ENCODE data around the gene DNER. TPM values are rescaled to one million over a fixed set of nuclear protein-coding genes. Genes with fewer than 3 reads are reported as not detected.

The DNER gene
- polyA plus RNA-seq, 3 donors, result 0.12 to 0.20 (median 0.16) TPM

GRCh38 chr2:229636571-229636970 is 77.8 kb downstream of the DNER start:
- no peak for DNase-seq
- Histone ChIP-seq H3K9me3 (replicated peaks in 1 of 2; ENCODE audit: control insufficient read depth in 1 of 2, insufficient read depth in 1 of 2, low read length in 2 of 2) (no peaks in the 10 kb centered on the region), H3K9ac (ENCODE audit: insufficient read depth, low read length, poor library complexity, severe bottlenecking) (no peak overlapping the region), H3K4me1 (ENCODE audit: control insufficient read depth in 1 of 2, insufficient read depth in 2 of 2, low read length in 2 of 2) (no peaks in the 10 kb centered on the region), H3K36me3 (replicated peaks in 1 of 2; ENCODE audit: control insufficient read depth in 1 of 2, insufficient read depth in 2 of 2, low read length in 2 of 2) (no peaks in the 10 kb centered on the region), H3K79me2 (ENCODE audit: insufficient read depth, low read length) (no peaks in the 10 kb centered on the region), H3K27me3 (ENCODE audit: control insufficient read depth in 2 of 2, insufficient read depth in 2 of 2, low read length in 2 of 2) (no peaks in the 10 kb centered on the region), H3K4me3 (replicated peaks in 1 of 3; ENCODE audit: low read depth in 2 of 3, low read length in 3 of 3) (no peak overlapping the region), H2AFZ (ENCODE audit: insufficient read depth, low read depth, low read length, poor library complexity, severe bottlenecking) (no peak overlapping the region), H4K20me1 (ENCODE audit: insufficient read depth, low read length) (no peaks in the 10 kb centered on the region), H3K27ac (ENCODE audit: low read depth in 1 of 2, low read length in 2 of 2) (no peak overlapping the region), H3K4me2 (replicated peaks; ENCODE audit: extremely low read depth, low read length, poor library complexity, severe bottlenecking) (no peak overlapping the region)
- H3K4me1 Mint-ChIP-seq, result no peaks in the 10 kb centered on the region
- no peak for TF ChIP-seq CTCF (IDR thresholded peaks at IDR 0.05)
- no peak overlapping the region for H3K4me3 Mint-ChIP-seq
- peaks cover 0 to 6% (median 0%) of the 10 kb centered on the region in 7 donors for H3K9me3 Mint-ChIP-seq
- no peak overlapping the region for H3K27ac Mint-ChIP-seq
- intact Hi-C loops (cut with micrococcal nuclease), result no loop called here
- peaks cover 0 to 9% (median 2%) of the 10 kb centered on the region in 3 donors for H3K27me3 Mint-ChIP-seq (ENCODE audit: low read depth in 3 of 3)
- no peaks in the 10 kb centered on the region for H3K36me3 Mint-ChIP-seq

DNA sequence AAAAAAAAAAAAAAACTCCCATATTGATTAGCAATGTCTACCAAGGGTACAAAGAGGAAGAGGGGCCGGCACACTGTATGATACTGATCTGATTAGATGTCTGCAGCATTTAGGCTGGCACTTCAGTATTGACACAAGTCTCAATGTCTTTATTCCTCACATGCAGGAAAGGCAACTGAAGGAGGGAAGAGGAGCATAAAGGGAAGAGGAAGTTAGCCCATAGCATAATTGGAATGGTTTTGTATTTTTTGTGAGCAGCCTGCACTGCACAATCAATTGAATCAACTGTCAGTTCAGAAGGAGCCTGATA is 79.0 kb downstream of the DNER start:
- Mint-ChIP-seq H3K27ac (no peak overlapping the region), H3K4me1 (no peaks in the 10 kb centered on the region), H3K9me3 (peaks cover 0 to 6% (median 0%) of the 10 kb centered on the region in 7 donors), H3K4me3 (no peak overlapping the region), H3K27me3 (ENCODE audit: low read depth in 3 of 3) (peaks cover 0 to 9% (median 2%) of the 10 kb centered on the region in 3 donors), H3K36me3 (no peaks in the 10 kb centered on the region)
- DNase-seq, result no peak
- no peaks in the 10 kb centered on the region for H4K20me1 ChIP-seq (ENCODE audit: insufficient read depth, low read length)
- H3K4me3 ChIP-seq (replicated peaks in 1 of 3; ENCODE audit: low read depth in 2 of 3, low read length in 3 of 3), result no peak overlapping the region
- H3K4me1 ChIP-seq (ENCODE audit: control insufficient read depth in 1 of 2, insufficient read depth in 2 of 2, low read length in 2 of 2), result no peaks in the 10 kb centered on the region
- no peak overlapping the region for H3K27ac ChIP-seq (ENCODE audit: low read depth in 1 of 2, low read length in 2 of 2)
- H3K9me3 ChIP-seq (replicated peaks in 1 of 2; ENCODE audit: control insufficient read depth in 1 of 2, insufficient read depth in 1 of 2, low read length in 2 of 2), result no peaks in the 10 kb centered on the region
- no peaks in the 10 kb centered on the region for H3K36me3 ChIP-seq (replicated peaks in 1 of 2; ENCODE audit: control insufficient read depth in 1 of 2, insufficient read depth in 2 of 2, low read length in 2 of 2)
- no peak overlapping the region for H2AFZ ChIP-seq (ENCODE audit: insufficient read depth, low read depth, low read length, poor library complexity, severe bottlenecking)
- no peak overlapping the region for H3K4me2 ChIP-seq (replicated peaks; ENCODE audit: extremely low read depth, low read length, poor library complexity, severe bottlenecking)
- H3K9ac ChIP-seq (ENCODE audit: insufficient read depth, low read length, poor library complexity, severe bottlenecking), result no peak overlapping the region
- no CpG with 5 or more reads among the region's 1 CpG for WGBS (ENCODE audit: insufficient coverage)
- no peaks in the 10 kb centered on the region for H3K79me2 ChIP-seq (ENCODE audit: insufficient read depth, low read length)
- no peak for TF ChIP-seq CTCF (IDR thresholded peaks at IDR 0.05)
- no peaks in the 10 kb centered on the region for H3K27me3 ChIP-seq (ENCODE audit: control insufficient read depth in 2 of 2, insufficient read depth in 2 of 2, low read length in 2 of 2)
- intact Hi-C loops (cut with micrococcal nuclease), result no loop called here
